WI38 (cell line): ENCODE results near the gene SIK2.

ENCODE experiments used
- H3K4me3 ChIP-seq: 2 replicates; pipeline ENCODE4 v1.5.1; 2011; ENCODE audit warnings: low read depth, mild to moderate bottlenecking, control low read depth, low read length
- TF ChIP-seq, protein P1 (sequence below): IDR thresholded peaks from 2 replicates; pipeline ENCODE4 v1.5.1; 2012; ENCODE audit warnings: low read depth, mild to moderate bottlenecking, control low read depth, low read length

Gene SIK2

DNA sequence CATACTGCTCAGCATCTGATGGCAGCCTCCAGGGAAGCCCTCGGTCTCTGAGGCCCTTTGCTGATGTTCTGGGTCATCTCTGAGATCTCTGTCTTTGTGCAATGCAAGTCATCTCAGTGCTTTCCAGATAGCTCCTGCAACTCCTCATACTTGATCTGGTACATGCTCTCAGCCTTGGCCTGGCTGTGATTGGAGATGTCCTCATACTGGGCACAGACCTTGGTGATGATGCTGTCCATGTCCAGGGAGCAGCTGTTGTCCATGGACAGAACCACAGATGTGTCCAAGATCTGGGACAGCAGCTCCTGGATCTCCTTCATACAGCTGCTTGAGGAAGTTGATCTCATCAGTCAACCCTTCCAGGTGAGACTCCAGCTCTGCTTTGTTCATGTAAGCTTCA lies 69.1 kb downstream of the SIK2 start:
- no peak overlapping the region for H3K4me3 ChIP-seq
- TF ChIP-seq, protein P1, sequence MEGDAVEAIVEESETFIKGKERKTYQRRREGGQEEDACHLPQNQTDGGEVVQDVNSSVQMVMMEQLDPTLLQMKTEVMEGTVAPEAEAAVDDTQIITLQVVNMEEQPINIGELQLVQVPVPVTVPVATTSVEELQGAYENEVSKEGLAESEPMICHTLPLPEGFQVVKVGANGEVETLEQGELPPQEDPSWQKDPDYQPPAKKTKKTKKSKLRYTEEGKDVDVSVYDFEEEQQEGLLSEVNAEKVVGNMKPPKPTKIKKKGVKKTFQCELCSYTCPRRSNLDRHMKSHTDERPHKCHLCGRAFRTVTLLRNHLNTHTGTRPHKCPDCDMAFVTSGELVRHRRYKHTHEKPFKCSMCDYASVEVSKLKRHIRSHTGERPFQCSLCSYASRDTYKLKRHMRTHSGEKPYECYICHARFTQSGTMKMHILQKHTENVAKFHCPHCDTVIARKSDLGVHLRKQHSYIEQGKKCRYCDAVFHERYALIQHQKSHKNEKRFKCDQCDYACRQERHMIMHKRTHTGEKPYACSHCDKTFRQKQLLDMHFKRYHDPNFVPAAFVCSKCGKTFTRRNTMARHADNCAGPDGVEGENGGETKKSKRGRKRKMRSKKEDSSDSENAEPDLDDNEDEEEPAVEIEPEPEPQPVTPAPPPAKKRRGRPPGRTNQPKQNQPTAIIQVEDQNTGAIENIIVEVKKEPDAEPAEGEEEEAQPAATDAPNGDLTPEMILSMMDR, result no peak

DNA sequence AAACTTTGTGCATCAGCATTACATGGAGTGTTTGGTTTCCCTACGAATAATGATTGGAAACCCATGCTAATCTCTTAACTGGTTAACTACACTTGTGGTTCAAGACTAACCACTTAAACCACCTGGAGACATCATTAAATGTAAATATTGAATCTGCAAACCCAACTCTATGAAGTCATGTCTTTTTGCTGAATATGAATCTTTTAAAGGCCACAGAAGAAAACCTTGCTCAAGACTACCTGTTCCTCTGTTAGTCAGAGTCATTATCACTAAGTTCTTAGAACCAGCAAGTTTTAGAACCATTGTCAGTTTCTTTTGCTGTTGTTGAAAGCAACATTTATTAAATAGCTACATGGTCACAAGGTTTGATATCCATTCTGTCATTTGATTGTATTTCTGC lies 70.7 kb downstream of the SIK2 start:
- H3K4me3 ChIP-seq, result no peak overlapping the region
- TF ChIP-seq, protein P1, result no peak

DNA sequence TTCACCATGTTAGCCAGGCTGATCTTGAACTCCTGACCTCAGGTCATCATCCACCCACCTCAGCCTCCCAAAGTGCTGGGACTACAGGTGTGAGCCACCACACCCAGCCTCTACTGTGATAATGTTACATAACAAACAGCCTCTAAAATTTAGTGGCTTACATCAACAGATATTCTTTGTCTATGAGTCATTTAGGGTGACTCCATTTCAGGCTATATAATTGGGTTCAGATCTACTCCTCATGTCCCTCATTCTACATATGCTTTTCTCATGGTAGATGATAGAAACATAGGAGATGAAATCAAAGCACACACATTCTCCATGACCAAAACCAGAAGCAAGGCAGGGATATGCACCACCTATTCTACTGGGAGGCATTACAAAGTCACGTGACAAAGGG lies 72.7 kb downstream of the SIK2 start:
- no peak overlapping the region for H3K4me3 ChIP-seq
- TF ChIP-seq, protein P1, result no peak

DNA sequence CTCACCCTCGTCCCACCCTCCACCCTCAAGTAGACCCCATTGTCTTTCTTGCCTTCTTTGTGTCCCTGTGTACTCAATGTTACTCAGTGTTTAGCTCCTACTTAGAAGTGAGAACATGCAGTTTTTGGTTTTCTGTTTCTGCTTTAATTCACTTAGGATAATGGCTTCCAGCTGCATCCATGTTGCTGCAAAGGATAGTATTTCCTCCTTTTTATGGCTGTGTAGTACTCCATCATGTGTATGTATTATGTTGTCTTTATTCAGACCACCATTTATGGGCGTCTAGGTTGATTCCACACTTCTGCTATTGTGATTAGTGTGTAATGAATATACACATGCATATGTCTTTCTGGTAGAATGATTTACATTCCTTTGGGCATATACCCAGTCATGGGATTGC lies 73.6 kb downstream of the SIK2 start:
- TF ChIP-seq, protein P1, result no peak
- H3K4me3 ChIP-seq, result no peak overlapping the region

DNA sequence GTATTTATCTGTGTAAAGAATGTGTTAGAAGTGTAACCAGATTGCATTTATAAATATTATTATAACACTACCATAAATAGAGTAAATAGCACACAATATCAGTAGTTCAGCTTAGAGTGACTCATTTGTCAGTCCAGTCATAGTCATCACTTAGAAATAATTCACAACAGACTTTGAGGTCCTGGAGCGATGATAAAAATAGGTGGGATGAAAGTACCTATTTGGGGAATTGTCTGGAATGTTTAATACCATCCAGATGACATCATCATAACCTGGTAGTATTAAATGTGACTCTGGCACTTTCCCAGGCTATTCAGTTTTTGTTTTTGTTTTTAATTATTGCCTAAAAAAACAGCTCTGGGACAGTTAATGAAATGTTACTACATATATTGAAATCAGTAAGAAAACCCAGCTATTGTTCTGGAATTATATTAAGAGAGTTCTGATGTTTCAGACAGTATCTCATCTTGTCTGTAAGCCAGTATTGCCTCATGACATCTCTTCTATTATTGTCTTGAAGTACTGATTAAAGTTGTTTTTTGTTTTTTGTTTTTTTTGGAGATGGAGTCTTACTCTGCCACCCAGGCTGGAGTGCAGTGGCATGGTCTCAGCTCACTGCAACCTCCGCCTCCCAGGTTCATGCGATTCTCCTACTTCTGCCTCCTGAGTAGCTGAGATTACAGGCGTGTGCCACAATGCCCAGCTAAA lies 74.8 kb downstream of the SIK2 start:
- TF ChIP-seq, protein P1, result no peak
- H3K4me3 ChIP-seq, result no peak overlapping the region

DNA sequence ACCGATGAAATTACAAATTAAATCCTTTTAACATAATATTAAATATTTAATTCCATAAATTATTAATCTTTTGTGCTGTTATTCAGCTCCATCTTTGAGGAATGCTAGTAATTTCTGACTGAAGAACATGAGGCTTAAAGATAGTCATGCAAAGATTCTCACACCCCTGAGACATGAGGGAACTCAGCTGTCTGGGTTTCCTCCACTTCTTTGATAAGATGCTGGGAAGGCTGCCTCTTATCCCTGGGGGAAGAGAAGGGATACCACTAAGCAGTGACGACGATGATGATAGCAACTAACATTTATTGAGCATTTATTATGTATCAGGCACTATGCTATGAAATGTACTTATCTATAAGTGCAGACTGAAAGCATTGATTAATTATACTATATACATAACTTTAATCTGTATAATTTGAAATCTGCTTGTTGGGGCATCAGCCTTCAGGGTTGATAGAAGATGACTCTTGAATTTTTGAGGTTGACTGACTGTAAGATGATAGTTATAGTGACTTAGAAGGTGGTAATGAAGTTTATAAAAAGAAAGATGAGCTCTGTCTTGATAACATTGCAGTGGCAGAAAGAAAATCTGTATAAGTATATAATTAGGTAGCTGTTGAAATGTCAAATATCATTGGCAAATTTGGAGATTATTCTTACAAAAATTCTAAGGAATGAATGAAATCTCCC lies 78.4 kb downstream of the SIK2 start:
- TF ChIP-seq, protein P1, result no peak
- H3K4me3 ChIP-seq, result no peak overlapping the region

DNA sequence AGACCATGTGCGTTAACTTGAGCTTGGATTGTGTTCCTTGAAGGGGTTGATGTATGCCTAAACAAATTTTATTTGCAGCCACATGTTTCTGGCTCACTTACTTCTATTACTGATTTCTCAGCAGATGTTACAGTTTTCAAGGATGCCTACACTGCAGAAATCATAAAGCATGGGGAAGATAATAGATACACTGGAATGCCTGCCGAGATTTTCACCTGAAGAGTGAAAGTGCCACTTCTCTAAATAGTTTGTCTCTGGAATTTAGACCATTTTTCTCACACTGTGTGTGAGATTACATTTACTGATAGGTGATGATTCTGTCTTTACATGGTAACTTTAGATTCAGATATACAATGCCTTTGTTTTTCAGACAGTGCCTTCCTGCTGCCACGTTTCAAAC lies 81.6 kb downstream of the SIK2 start:
- TF ChIP-seq, protein P1, result no peak
- H3K4me3 ChIP-seq, result no peak overlapping the region
